NCI-H1417 (cell line): ENCODE measurements around the gene OR7A5.
"Not testable (repeated sequence)": the region's sequence is repeated elsewhere in the genome, so short reads cannot be mapped to it uniquely, and the experiment has no call there.

Experiments used
- DNase-seq, 3 experiments: peaks; one replicate each; lab custom pipeline; 2025; lab: John Stamatoyannopoulos, UW

The OR7A5 gene

DNA sequence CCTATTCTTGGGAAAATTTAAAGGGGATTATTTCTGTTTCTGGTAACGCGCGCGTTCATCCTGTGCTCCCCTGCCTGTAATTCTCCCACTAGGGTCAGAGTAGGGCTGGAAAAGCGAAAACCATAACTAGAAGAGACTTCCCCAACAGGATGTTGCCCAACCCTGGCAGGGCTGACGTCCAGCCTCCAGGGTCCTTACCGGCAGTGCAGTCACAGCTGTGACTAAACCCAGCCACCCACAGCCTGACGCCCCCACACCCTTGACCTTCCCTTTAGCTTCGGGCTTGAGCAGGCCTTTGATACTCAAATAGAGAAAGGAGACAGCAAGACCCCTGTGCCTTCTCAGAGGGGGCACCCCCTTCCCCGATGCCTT is 50.3 kb downstream of the OR7A5 start:
- not testable (repeated sequence) for DNase-seq

- not testable (repeated sequence) for DNase-seq
Measured at GRCh38 chr19:14783410-14783998, 51.5 kb downstream of the OR7A5 start.

- DNase-seq = no peak
Measured at GRCh38 chr19:14782626-14783409, 52.2 kb downstream of the OR7A5 start.

DNA sequence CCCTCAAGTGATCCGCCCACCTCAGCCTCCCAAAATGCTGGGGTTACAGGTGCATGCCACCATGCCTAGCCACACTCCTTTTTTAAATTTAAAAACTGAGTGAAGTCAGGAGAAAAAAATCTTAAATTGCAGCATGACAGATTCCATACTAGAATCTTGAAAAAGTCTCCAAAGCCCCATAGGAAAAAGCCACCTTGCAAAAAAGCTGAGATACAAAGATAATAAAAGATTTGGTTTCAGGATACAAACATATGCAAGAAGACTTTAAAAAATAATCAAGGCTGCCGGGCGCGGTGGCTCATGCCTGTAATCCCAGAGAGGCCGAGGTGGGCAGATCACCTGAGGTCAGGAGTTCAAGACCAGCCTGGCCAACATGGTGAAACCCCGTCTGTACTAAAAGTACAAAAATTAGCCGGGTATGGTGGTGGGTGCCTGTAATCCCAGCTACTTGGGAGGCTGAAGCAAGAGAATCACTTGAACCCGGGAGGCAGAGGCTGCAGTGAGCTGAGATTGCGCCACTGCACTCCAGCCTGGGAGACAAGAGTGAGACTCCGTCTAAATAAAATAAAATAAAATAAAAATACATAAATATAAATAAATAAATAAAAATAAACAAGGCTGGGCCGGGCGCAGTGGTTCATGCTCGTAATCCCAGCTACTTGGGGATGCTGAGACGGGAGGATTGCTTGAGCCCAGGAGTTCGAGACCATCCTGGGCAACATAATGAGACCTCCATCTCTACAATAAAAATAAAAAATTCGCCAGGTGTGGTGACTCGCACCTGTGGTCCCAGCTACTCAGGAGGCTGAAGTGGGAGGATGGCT is 53.1 kb downstream of the OR7A5 start:
- not testable (repeated sequence) for DNase-seq

GRCh38 chr19:14780622-14781225 is 54.3 kb downstream of the OR7A5 start:
- DNase-seq = not testable (repeated sequence)

DNA sequence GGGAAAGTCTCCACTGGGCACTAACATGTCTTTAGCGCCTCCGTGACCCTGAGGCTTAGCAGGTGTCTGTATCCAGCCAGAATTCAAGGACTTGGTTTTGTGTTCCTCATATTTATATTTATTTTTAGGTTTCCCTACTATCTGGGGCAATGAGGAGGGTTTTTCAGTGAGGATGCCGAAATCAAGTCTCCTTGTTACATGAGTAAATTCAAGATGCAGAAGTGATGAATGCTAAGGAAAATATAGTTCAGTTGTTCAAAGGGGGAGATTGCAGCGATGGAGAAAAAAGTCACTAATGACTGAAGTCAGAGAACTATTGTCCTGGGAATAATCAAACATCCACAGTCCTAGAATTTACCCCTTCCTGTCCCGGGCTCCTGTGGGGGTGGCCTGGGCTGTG is 55.8 kb downstream of the OR7A5 start:
- no peak for DNase-seq

- DNase-seq = not testable (repeated sequence)
Measured at GRCh38 chr19:14778110-14778845, 56.7 kb downstream of the OR7A5 start, which contains the start of gene ADGRE2. ADGRE2 (minus strand) TSS chr19:14778560; CDS start chr19:14776756, 1,804 bp downstream.

DNA sequence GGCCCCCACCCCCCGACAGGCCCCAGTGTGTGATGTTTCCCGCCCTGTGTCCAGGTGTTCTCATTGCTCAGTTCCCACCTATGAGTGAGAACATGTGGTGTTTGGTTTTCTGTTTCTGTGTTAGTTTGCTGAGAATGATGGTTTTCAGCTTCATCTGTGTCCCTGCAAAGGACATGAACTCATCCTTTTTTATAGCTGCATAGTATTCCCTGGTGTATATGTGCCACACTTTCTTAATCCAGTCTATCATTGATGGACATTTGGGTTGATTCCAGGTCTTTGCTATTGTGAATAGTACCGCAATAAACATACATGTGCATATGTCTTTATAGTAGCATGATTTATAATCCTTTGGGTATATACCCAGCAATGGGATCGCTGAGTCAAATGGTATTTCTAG is 57.3 kb downstream of the OR7A5 start:
- not testable (repeated sequence) for DNase-seq
